ENCODE measurements around the gene NKD1.

Gene NKD1

DNA sequence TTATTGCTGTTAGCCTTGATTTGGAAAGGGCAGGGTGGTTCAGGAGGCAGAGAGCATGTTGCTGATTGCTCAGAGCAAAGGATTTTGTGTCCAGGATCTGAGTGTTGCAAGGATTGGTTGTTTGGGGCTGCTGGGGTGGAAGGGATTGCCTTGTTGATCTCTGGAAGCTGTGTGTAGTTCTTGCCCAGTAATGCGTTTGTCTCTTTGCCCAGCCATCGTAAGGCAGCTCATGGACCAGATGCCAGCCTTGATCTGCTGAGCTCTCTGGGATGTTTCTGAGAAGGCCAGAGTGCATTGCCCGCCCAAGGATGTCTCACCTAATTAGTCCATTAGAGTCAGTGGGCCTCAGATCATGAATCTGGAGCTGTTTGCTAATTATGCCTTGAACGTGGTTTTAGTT, 33.6 kb downstream of the NKD1 start:
- DNase-seq, result no peak

GRCh38 chr16:50583211-50583610, 35.0 kb downstream of the NKD1 start:
- DNase-seq, result no peak

DNA sequence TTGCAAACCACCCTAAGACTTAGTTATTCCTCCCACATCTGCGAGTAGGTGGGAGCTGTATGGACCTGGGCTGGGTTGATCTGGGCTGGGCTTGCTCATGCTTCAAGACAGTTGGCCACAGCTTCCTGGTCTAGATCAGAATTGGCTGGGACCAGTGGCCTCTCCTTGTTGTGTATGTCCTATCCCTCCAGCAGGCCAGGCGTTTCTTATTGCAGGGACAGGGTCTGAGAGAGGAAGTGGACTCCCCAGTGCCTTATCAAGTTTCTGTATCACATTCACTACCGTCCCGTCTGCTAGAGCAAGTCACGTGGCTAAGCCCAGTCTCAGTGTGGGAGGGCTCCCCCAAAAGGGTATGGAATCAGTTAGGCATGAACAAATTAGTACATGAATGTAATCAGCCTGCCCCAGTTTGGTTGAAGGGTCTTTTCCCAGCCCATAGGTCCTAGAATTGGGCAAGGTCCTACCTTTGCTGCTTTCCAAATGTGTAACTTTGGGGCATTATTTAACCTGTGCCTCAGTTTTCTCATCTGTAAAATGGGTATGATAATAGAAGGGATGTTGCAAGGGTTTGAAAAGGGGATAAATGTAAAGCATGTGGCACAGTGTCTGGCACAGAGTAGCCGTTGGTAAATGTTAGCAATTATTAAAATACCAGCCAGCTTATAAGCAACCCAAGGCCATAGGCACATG, 36.0 kb downstream of the NKD1 start:
- DNase-seq, result no peak

GRCh38 chr16:50585331-50585776, 37.2 kb downstream of the NKD1 start:
- no peak for DNase-seq

DNA sequence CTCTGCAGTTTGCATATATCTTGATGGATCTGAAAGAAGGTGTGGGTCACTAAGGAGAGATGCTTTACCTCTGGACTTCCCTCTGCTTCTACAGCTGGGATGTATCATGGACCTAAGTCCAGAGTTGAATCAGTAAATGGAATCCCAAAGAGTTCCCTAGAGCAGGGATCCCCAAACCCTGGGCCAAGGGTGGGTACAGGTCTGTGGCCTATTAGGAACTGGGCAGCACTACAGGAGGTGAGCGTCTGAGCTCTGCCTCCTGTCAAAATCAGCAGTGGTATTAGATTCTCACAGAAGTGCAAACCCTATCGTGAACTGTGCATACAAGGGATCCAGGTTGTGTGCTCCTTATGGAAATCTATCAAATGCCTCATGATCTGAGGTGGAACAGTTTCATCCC, 39.3 kb downstream of the NKD1 start:
- no peak for DNase-seq

DNA sequence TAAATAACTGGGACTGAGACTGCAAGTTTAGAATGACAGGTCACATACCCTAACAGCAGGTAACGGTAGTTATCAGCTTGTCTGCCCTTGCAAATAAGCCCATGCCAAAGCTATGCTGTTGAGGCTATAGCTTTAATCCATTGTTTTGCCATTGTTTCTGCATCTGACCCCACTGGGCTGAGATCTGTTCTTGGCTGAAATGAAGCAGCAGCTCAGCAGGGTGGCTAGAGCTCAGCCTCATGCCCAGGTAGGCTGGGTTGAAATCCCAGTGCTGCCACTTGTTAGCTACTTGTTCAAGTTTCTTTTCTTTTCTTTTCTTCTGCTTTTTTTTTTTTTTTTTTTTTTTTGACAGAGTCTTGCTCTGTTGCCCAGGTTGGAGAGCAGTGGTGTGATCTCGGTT, 40.1 kb downstream of the NKD1 start:
- DNase-seq, result no peak

- DNase-seq, result no peak
These were observed 43.0 kb downstream of the NKD1 start for GRCh38 chr16:50591209-50591608.

DNA sequence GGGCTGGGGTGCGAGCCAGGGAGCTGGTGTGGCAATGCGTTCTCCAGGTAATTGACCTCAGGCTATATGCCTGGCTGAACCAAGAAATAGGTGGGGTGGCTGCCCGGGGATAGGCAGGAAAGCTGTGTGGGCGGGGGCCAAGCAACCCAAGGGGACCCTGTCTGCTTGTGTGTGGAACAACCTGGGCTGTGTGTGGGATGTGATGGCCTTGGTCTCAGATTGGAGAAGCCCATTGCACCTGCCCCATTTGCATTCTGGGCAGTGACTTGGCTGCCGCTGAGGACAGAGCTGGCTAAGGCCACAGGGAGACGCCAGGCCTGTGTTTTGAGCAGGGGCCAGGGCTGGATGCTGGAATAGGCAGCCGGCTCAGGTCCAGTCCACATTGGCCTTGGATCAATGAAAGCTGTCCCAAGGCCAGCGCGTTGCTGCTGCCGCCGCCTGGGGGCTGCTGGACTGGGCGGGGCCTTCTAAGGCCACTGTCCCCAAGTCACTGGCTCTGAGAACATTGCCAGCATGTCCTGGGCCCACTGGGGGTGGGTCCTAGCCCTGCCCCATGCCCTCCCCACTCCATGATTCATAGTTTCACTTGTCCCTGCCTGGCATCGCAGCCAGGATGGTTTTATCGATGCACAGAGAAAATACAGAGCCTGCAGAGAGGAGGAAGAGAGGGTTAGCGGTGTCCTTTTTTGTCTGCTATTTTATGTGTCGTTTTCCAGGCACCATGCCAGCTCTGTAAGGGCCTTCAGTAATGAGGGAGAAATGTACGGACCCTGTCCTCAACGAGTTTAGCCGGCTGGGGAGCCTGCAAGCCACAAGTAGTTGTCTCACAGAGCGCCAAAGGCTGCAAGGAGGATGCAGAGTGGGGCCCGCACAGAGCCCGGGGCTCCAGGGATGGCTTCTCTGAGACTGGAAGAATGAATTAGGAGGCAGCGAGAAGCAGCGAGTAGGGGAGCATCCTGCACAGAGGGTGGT, 43.9 kb downstream of the NKD1 start:
- no peak for DNase-seq

DNA sequence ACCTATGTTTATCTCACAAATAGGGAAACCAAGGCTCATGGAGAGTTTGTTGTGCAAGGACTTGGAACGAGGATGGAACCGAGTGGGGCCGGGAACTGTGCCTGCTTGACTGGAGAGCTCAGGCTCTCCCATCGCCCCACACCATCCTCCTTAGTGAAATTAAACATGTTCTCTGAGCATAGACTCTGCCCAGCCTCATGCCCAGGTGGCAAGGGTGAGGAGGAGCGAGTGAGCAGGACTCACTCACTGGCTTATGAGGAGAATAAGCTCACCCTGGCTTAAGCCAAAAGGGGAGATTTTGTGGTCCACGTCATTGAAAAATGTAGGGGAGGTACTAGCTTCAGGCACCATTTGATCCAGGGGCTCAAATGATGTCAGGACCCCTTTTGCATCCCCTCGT, 44.8 kb downstream of the NKD1 start:
- DNase-seq, result no peak

GRCh38 chr16:50593410-50594150, 45.4 kb downstream of the NKD1 start:
- DNase-seq, result no peak

GRCh38 chr16:50594308-50595260, 46.4 kb downstream of the NKD1 start:
- no peak for DNase-seq

GRCh38 chr16:50595859-50596258, 47.7 kb downstream of the NKD1 start:
- DNase-seq, result no peak

DNA sequence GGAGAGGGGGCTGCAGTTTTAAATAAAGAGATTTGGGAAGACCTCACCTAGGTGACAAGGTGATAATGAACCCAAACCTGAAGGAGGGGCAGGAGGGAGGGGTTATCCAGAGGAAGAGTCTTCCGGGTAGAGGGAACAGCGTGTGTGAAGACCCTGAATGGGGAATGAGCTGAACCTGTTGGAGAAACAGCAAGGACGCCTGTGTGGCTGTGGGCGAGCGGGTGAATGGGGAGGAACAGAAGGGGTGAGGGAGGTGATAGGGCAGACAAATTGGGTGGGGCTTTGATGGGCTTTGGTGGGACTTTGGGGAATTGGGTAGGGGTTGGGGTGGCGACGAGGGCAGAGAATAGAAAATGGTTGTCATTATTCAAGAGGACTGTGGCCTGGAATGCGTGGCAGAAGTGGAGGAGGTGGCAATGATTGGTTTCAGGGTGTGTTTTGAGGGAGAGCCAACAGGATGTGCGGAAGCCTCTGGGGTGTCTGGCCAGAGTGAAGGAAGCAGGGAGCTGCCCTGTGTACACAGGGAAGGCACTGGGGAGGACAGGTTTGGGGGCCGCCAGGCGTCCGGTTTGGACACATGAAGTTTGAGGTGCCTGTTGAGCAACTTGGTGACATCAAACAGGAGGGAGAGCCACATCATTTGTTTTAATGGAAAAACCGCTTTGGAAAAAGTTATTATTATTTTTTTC, 48.7 kb downstream of the NKD1 start:
- DNase-seq, result no peak

DNA sequence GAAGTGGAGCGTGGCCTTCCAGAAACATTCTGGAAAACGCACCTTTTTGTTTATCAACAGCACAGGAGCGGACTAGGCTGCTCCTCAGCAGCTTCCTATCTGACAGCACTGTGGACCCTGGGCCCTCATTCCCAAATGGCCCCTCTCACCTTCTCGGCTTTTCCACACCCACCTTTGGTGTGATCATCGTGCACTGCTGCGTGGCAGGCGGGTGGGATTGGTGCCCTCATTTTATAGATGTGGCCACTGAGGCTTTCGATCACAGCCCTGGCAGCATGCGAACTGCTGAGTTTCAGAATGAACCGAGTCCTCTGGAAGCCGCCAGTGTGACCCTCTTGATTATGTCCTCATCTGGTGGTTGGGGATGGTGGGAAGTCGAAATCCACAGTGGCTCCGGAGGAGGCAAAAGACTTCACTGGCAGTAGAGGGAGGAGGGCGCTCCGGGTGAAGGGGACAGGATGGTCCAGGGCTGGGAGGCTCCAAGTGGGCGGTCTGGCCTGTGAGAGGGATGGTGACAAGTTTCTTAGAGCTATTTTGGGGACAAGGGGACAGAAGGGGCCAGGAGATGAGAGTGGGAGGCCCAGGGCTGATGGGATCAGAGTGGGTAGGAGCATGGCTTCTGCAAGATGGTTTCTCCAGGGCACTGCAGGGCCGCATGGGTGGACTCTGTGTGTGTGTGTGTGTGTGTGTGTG, 49.5 kb downstream of the NKD1 start:
- no peak for DNase-seq

DNA sequence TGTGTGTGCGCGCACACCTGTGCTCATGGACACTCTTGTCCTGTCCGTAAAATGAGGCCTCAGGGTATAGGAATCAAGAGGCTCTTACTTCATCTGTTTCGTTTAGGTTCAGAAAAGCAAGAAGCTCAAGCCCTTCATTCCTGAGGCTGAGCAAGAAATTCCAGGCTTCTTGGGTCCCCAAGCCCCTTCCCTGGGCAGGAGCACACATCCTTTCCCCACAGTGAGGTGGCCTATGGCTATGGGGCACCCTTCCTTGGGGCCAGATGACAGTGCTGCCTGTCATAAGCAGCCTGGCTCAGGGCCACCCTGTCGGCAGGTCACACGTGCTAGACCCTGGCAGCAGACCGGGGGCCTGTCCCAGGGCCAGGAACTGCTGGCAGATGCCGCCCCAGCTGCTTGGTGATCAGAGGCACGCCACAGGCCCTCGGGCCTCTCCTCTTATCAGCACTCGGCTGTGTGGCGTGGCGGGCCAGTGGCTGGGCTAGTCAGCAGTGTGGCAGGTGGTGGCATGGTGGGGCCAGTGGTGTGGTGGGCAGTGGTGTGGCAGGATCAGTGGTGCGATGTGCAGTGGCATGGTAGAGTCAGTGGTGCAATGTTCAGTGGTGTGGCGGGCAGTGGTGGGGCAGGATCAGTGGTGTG, 50.2 kb downstream of the NKD1 start:
- DNase-seq, result no peak

DNA sequence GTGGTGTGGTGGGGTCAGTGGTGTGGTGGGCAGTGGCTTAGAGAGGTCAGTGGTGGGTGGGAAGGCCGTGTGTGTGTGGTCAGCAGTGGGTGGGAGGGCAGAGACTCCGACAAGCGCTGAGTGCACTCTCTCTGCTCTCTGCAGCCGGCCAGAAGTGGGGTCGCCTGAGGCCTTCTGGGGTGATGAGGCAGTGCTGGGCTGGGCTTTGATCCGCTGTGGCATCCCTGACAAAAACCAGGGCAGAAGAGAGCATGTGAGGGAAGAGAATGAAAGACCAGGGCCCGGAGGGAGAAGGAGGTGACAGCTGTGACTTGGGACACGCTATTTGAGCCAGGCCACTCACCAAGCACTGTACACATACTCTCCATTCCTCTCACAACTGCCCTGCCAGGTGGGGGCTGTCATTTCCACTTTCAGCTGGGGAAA, 50.8 kb downstream of the NKD1 start:
- no peak for DNase-seq

- DNase-seq, result no peak
These were observed 51.3 kb downstream of the NKD1 start for GRCh38 chr16:50599494-50599893.

GRCh38 chr16:50600582-50601283, 52.5 kb downstream of the NKD1 start:
- DNase-seq, result no peak

DNA sequence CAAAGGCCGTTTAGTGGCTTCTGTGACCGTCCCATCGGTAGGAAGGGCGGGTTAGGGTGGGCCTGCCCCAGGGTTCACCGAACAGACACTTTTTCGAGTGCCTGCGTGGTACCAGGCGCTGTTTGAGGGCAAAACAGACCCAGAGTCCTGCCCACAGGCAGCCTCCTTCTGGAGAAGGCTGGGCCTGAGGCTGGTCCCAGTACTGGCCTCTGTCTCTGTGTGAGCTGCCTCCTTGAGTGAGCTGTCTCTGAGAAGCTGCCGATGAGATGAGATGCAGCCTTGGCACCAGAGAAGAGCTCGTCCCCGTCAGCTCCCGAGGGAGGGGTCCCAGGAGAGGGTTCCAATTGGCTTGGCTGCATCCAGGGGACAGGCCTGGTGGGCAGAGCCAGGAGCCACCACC, 53.1 kb downstream of the NKD1 start:
- DNase-seq, result no peak

- no peak for DNase-seq
These were observed 53.9 kb downstream of the NKD1 start for GRCh38 chr16:50602126-50602525.

All from NCI-H524 treated with DMSO at 0.1 percent for 48 hours (cell line).